GM10847 (cell line): ENCODE results near the gene VTI1A.

ENCODE experiments used
- POLR2A ChIP-seq: IDR thresholded peaks from 2 replicates; pipeline ENCODE4 v1.6.1; 2011; ENCODE audit not compliant: insufficient read length; ENCODE audit errors: extremely low read depth

Gene VTI1A

DNA sequence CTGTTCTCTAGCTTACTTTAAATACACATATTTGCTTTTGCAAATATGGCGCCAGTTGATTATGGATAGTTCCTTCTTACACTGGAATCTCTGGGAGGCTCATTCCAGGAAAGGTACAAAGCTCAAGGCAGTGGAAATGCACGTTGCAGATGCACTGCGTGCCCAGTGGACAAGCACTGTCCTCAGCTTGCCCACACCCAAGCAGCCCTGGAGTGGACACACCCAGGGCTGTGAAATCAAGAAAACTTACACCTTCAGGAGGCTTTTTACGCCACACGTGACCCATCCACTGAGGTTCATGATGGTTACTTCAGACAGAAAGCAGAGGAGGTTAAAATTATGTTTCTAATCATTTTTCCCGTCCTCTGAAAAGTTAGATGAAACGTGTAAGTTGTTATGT, 248.5 kb downstream of the VTI1A start:
- no peak for TF ChIP-seq POLR2A

DNA sequence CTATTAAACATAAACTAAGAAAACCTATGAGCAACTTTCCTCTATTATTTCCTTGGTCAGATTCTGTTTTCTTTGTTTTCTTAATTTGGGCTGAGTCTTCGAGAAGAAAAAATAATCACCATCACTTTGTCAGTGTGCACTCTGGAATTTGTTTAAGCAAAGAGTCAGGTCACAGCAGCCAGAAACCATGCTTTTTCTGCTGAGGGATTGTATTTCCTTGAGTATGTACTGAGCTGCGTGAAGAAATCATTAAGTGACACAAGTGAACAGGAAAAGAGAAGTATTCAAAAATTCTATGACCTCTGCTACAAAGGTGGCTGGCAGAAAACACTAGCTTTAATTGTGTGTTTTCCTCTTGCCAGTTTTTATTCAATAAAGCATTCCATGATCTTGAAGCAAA, 249.6 kb downstream of the VTI1A start:
- no peak for TF ChIP-seq POLR2A

DNA sequence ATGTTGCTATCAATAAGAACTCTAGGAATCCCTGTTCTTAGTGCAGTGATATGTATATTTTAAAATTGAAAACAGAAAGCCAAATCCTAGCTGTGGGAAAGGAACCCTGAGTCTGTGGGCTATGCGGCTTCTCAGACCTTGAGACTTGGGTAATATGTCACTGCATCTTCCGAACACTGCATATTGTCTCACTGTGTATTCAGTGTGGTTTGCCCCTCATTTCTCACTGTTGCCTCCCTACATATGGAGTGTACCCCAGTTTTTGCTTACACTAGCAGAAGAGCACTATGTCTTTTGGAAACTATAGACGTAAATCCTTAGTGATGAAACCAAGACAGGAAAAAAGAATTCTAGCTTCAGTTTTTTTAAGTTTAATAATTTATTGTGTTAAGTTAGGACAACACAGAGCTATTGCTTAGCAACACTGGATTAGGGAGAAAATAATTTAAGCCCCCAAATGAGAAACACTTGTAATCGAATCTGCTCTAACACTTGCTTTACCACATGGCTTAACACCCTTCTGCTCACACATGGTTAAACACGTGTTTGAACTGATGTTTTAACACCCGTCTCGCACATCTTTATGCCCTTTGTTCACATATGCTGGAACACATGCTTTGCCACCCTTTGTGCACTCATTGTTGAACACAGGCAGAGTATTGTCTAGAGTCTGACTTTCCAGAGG, 251.3 kb downstream of the VTI1A start:
- no peak for TF ChIP-seq POLR2A

DNA sequence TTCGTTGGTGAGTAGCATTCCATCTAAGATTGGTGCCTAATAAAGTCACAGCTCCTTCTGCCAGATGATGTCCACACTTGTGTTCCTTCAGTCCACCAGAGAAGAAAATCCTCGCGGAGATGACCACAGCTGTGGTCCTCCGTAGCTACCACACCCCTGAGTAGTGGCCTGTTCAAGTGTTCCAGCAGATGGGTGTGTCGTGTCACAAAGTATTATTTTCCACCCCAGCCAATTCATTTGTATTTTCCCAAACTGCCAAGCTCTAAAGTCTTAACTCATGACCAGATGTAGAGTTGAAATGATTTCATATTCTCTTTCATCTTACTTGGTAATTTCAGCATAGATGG, 251.8 kb downstream of the VTI1A start:
- no peak for TF ChIP-seq POLR2A

DNA sequence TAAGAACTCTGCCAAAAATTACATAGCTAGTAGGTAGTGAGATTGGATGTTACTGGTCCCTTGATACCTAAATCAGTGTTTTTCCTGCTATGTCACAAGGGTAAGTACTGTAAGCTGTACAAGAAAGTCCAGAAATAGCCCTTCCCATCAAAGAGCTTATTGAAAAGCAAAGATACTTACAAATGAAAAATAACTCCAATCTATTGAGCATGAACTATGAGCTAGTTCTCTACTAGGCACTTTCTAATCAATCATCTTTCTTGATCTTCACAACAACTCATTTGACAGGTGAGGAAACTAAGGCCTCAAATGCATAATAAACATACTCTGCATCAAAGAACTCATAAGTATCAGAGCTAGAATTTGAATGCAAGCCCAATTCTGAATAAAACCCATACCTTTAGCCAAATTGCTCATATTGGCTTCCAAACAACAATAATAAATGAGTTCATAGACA, 253.2 kb downstream of the VTI1A start:
- TF ChIP-seq POLR2A = no peak

DNA sequence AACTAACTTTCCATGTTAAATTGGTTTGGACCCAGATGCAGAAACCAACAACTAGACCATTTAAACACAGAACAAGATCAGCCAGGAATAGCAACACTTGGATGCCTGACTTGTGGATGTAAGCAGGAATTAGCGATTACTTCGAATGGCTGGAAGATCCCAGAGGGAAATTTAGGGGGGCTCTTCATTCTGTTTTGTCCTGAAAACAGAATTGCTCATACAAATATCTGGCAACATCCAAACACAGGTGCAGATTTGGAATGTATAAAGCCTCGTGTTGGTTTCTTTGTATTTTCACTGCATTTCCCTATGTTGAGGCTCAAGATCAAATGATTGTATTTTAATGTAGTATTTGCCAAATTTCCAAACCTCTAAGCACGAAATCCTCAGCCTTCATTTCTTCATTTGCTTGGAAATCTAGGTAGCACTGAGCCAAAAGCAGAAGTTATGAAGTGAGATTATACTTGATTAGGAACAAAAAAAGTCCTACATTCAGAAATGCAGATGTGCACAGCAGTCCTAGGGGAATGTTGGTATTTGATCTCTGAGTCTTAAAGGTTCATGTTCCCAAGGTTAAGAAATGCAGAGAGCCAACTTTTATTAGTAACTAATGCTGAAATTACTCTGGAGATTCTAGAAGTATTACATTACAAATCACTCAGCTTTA, 254.3 kb downstream of the VTI1A start:
- no peak for TF ChIP-seq POLR2A

DNA sequence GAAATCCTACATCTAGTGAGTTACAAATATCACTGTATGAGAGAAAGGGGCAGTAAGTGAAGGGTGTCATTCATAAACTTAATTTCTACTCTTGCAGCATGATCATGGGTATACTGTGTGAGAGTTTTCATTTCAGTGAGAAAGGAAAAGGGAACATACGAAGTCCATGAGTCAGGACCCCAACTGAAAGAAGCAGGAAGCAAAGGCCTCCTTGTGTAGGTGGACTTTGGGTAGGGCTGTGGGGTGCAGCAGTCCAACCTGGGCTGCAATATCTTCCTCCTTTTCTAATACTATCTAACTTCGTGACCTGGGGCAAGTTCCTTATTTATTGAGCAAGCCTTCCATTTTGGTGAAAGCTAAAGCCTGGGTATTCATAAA, 254.9 kb downstream of the VTI1A start:
- TF ChIP-seq POLR2A = no peak

DNA sequence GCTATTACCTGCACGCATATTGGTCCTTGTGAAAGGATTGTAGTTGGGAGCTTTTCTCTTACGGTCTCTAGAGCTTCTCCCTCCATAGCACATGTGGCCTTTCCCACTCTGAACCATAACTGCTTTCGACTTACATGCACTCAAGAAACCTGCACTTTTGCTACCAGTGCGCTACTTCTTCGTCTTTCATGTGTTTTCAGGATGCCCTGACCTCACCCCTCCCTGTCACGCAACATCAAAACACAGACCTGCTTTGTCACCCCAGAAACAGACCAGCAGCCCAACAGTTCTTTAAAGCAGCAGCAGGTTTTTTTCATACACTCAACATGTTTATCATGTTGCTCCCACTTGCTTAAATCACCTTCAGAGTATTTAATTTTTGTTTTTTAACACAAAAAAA, 259.6 kb downstream of the VTI1A start:
- no peak for TF ChIP-seq POLR2A

DNA sequence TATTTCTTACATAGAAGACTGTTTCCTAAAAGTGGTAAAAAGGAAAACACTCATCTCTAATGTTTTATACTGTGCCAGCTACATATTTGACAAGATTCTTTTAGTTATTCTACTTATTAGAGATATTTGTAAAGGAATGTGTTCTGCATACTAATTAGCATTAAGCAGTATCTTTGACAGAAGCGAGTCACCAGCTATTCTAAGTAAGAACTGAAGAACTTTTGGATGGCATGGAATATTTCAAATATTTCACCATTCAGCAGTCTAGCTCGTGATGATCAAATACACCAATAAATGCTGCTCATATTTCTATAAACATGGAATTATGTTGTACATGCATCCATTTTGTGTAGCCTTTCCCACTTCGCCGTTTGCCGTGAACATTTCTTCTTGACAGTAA, 261.4 kb downstream of the VTI1A start:
- no peak for TF ChIP-seq POLR2A

DNA sequence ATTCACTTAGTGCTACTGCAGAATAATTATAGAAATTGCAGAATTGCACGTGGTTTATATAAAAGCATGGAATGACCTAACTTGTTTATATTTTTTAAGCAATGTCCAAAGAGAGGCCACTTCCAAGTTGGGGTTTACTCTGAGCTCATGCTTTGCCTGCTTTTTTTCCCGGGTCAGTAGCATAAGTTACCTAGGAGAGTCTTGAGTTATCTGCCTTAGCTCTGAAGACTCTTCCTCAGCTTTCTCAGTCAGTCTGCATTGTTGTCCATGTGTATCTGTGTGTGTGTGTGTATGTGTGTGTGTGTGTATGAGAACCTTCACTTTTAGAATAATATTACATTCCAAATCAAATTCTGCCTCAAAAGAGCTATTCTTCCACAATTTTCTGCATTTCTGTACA, 263.5 kb downstream of the VTI1A start:
- TF ChIP-seq POLR2A = no peak

DNA sequence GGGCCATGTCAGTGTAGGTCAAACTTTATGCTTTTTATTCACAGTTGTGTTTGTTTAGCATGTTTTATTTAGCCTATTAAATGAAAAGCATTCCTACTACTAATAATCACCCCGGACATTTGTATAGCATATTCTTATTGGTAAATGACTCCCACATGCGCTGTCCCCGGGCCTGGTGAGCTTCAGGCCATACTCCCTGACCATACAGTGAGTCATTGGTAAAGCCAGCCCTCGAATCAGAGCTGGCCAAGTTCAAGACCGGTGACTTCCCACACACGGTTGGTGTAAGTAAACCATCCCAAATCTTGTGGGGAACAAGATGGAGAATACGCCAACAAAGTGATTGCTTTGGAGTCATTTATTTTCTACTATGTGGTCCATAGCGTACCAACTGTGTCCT, 264.4 kb downstream of the VTI1A start:
- no peak for TF ChIP-seq POLR2A

DNA sequence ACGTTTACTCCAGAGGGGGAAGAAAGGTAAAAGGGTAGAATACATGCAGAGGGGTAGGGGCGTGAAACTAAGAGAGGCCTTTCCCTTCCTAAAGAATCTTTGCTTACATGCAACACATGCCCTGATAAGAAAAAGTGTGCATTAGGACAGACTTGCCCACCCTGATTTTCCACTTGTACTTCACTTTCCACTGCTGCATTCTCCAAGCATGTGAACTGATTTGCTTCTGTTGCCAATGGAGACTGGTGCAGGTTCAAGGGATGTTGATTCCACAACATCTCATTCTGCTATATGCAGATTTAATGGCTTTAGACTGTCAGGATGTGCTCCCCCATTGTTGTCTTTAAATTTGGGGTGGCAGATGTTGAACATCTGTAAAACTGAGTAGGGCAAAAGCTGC, 265.5 kb downstream of the VTI1A start:
- no peak for TF ChIP-seq POLR2A

DNA sequence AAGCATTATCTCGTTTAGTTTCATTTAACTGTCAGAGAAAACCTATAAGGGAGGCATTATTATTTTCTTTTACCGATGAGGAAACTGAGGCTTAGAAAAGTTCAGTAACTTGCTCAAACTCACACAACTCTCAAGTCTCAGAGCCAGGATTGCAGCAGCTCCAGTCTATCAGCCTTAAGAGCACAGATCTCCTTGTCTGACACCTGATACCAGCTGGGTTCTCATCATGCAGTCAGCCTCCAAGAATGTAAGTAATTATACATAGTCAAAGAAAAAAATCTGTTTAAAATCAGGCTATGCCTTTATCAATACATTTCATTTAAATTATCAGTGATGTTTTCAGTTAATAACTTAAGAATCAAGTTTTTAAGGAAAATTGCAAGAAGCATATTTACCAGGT, 266.4 kb downstream of the VTI1A start:
- no peak for TF ChIP-seq POLR2A

DNA sequence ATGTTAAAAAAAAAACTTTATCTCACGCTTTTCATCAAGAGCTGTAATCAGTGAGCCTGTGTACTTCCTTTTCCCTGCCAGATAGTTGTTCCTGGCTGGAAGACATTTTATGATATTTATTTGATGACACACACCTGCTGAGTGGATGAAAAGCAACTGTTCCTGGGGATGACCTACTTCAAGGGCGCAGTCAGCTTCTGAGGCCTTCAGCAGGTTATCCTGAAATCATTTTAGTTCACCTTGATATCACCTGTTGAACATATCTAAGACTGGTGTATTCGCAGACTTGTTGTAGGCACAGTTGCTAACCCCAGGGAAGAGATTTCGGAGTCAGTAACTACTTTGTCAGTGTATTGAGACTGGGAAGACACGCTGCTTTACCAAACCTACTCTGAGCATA, 268.6 kb downstream of the VTI1A start:
- no peak for TF ChIP-seq POLR2A

DNA sequence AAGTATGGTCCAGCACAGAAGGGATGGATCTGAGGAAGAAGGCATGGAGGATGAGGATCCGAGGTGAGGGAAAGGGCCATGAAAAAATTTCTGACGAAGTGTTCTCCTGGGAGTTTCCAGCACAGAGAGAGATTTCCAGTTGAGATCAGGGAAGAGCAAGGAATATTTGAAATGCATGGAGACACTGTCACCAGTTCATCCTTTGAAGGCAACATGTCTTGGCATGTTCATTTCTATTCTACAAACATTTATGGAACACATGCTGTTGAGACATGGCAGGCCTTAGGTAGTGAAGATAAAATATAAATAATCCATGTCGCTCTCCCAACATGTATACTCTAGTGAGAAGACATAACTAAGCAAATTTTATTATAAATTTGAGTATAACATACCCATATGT, 269.1 kb downstream of the VTI1A start:
- TF ChIP-seq POLR2A = no peak

DNA sequence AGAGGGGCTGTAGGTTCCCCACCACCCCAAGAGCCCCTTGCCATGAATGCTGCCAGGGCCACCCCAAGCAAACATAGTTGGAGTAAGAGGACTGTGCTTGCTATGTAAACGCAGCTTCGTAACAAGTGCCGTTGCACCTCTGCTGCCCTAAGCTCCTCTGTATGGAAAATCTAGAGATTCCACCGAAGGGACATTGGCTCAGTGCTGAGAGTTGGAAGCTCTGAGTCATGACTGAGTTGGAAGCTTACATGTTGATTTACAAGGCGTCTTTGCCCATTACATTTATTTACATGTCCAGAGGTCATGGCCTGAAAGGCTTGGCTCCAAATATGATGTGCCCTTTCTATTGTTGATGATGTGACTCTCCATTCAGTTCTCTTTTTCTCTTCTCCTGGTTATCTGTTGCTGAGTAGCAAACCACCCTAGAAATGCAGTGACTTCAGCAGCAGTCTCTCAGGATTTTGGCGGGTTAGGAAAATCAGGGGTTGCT, 270.0 kb downstream of the VTI1A start:
- no peak for TF ChIP-seq POLR2A

DNA sequence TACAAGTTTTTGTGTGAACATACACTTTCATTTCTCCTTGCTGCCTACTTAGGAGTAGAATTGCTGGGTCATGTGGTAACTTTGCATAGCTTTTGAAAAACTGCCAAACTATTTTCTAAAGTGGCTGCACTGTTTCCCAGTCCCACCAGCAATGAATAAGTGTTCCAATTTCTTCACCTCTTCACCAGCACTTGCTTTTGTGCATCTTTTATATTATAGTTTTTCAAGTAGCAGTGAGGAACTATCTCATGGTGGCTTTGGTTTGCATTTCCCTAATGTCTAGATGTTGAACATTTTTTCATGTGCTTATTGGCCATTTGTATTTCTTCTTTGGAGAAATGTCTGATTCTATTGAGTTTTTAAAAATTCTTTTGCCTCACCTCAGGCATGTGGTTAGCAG, 273.2 kb downstream of the VTI1A start:
- no peak for TF ChIP-seq POLR2A
